GM23338 (cell line): Measurements from ENCODE around the gene IL13. TPM values are rescaled to one million over a fixed set of nuclear protein-coding genes. Genes with fewer than 3 reads are reported as not detected.

Experiments
- ATAC-seq: fragments of 200-7000 bp; cut with Tn5 transposase; 3 replicates; pipeline ENCODE4 v1.9.1; 2020
- DNase-seq: peaks from one replicate; pipeline ENCODE4 v3.0.0-alpha.2; 2015; ENCODE audit warnings: low spot score
- H2AFZ ChIP-seq: fragments of 200-600 bp; sonication (generic); 2 replicates; pipeline ENCODE4 v1.8.0; 2016; ENCODE audit warnings: antibody characterized with exemption, mild to moderate bottlenecking, moderate library complexity
- H3F3A ChIP-seq: fragments of 200-600 bp; sonication (generic); replicated peaks from 2 replicates; pipeline ENCODE4 v1.8.0; 2017; ENCODE audit warnings: antibody characterized with exemption, mixed run types, low read depth
- H3K27ac ChIP-seq: fragments of 200-600 bp; sonication (generic); 2 replicates; pipeline ENCODE4 v1.6.1; 2016; ENCODE audit warnings: low read depth
- H3K27me3 ChIP-seq: fragments of 200-600 bp; sonication (generic); 2 replicates; pipeline ENCODE4 v1.8.0; 2016; ENCODE audit warnings: mild to moderate bottlenecking, mixed run types, moderate library complexity; ENCODE audit not compliant: insufficient read depth
- H3K36me3 ChIP-seq: fragments of 200-600 bp; sonication (generic); 2 replicates; pipeline ENCODE4 v1.8.0; 2016; ENCODE audit warnings: mild to moderate bottlenecking; ENCODE audit not compliant: insufficient read depth
- H3K4me1 ChIP-seq: fragments of 200-600 bp; sonication (generic); 2 replicates; pipeline ENCODE4 v1.8.0; 2016; ENCODE audit warnings: mild to moderate bottlenecking, moderate library complexity; ENCODE audit not compliant: insufficient read depth
- H3K4me2 ChIP-seq: fragments of 200-600 bp; sonication (generic); 2 replicates; pipeline ENCODE4 v1.7.1; 2017; ENCODE audit warnings: mixed run types
- H3K4me3 ChIP-seq: fragments of 200-600 bp; sonication (generic); 2 replicates; pipeline ENCODE4 v1.6.1; 2016; ENCODE audit warnings: mixed run types
- H3K79me2 ChIP-seq: fragments of 200-600 bp; sonication (generic); replicated peaks from 2 replicates; pipeline ENCODE4 v1.8.0; 2017; ENCODE audit warnings: mild to moderate bottlenecking; ENCODE audit not compliant: insufficient read depth
- H3K9me2 ChIP-seq: fragments of 200-600 bp; sonication (generic); 2 replicates; pipeline ENCODE4 v1.8.0; 2017; ENCODE audit not compliant: insufficient read depth
- H4K20me1 ChIP-seq: fragments of 200-600 bp; sonication (generic); replicated peaks from 2 replicates; pipeline ENCODE4 v1.8.0; 2017; ENCODE audit warnings: mild to moderate bottlenecking; ENCODE audit not compliant: insufficient read depth
- H3K27ac Mint-ChIP-seq: 2 replicates; pipeline ENCODE4 v1.8.0; 2020; ENCODE audit warnings: inconsistent platforms, mild to moderate bottlenecking, moderate library complexity, mixed read lengths
- H3K27me3 Mint-ChIP-seq: 3 replicates; pipeline ENCODE4 v1.8.0; 2022; ENCODE audit warnings: low read depth, mild to moderate bottlenecking, moderate library complexity, mixed read lengths, inconsistent platforms; ENCODE audit not compliant: insufficient read depth, poor library complexity
- H3K36me3 Mint-ChIP-seq: 3 replicates; pipeline ENCODE4 v1.8.0; 2021; ENCODE audit warnings: low read depth, mild to moderate bottlenecking, inconsistent platforms, moderate library complexity, mixed read lengths
- H3K4me1 Mint-ChIP-seq: 3 replicates; pipeline ENCODE4 v1.8.0; 2020; ENCODE audit warnings: mild to moderate bottlenecking, inconsistent platforms, mixed read lengths
- H3K4me3 Mint-ChIP-seq: 3 replicates; pipeline ENCODE4 v1.8.0; 2021; ENCODE audit warnings: moderate library complexity, mild to moderate bottlenecking, inconsistent platforms, mixed read lengths
- H3K9me3 Mint-ChIP-seq: 3 replicates; pipeline ENCODE4 v1.8.0; 2020; ENCODE audit warnings: moderate library complexity, mild to moderate bottlenecking, inconsistent platforms, mixed read lengths
- CREB1 ChIP-seq: fragments of 250-450 bp; sonication (Bioruptor Pico); IDR thresholded peaks from 2 replicates; pipeline ENCODE4 v1.5.0; 2020; ENCODE audit warnings: low read depth, mild to moderate bottlenecking, moderate library complexity
- ETS1 ChIP-seq: IDR thresholded peaks from 2 replicates; pipeline ENCODE4 v1.6.1; 2016; ENCODE audit warnings: antibody characterized with exemption
- EZH2 ChIP-seq: fragments of 200-600 bp; sonication (generic); IDR thresholded peaks from one replicate; pipeline ENCODE4 v1.8.0; 2017; ENCODE audit warnings: antibody characterized with exemption, mild to moderate bottlenecking, low read depth; ENCODE audit not compliant: unreplicated experiment
- EZH2phosphoT487 ChIP-seq: fragments of 200-600 bp; sonication (generic); IDR thresholded peaks from one replicate; pipeline ENCODE4 v1.8.1; 2018; ENCODE audit warnings: antibody characterized with exemption; ENCODE audit not compliant: unreplicated experiment
- JUNB ChIP-seq: IDR thresholded peaks from one replicate; pipeline ENCODE4 v1.6.1; 2016; ENCODE audit warnings: antibody characterized with exemption; ENCODE audit not compliant: unreplicated experiment
- NANOG ChIP-seq: IDR thresholded peaks from 2 replicates; pipeline ENCODE4 v1.6.1; 2016; ENCODE audit warnings: antibody characterized with exemption, borderline replicate concordance
- POLR2AphosphoS5 ChIP-seq: IDR thresholded peaks from 2 replicates; pipeline ENCODE4 v1.6.1; 2016; ENCODE audit warnings: antibody characterized with exemption, low read depth
- STAT1 ChIP-seq: IDR thresholded peaks from one replicate; pipeline ENCODE4 v1.6.1; 2016; ENCODE audit warnings: antibody characterized with exemption; ENCODE audit not compliant: unreplicated experiment
- ZNF114 ChIP-seq: fragments of 250-450 bp; sonication (Bioruptor Pico); IDR thresholded peaks from 2 replicates; pipeline ENCODE4 v1.5.0; 2020; ENCODE audit warnings: mild to moderate bottlenecking, moderate library complexity
- ZNF331 ChIP-seq: fragments of 250-450 bp; sonication (Bioruptor Pico); IDR thresholded peaks from 2 replicates; pipeline ENCODE4 v1.5.0; 2020; ENCODE audit warnings: low read depth, mild to moderate bottlenecking, moderate library complexity
- ZNF462 ChIP-seq: fragments of 250-450 bp; sonication (Bioruptor Pico); IDR thresholded peaks from 2 replicates; pipeline ENCODE4 v1.5.0; 2020; ENCODE audit warnings: mild to moderate bottlenecking, moderate library complexity
- polyA plus RNA-seq: library from polyadenylated mRNA; unstranded; fragments of >200 nt; fragmentation: Nextera tagmentation; extraction: Ambion mirVana; gene quantifications from 2 replicates; pipeline ENCODE4 v1.2.1, GENCODE V29; 2016
- total RNA-seq: library from RNA; depleted of rRNA; stranded (reverse); fragments of >200 nt; shearing (Covaris generic); gene quantifications from 2 replicates; pipeline ENCODE4 v1.2.3, GENCODE V29; 2014
- TF ChIP-seq, protein P1 (sequence below), 2 experiments: fragments of 200-600 bp in 1 of 2; sonication (generic) in 1 of 2; conservative IDR thresholded peaks; 2 replicates each; pipeline versions ENCODE4 v1.5.1 to v1.6.1; 2016 to 2017; ENCODE audit warnings: antibody characterized with exemption in 2 of 2, low read depth in 2 of 2, mild to moderate bottlenecking in 2 of 2, moderate library complexity in 1 of 2
- TF ChIP-seq, protein P2 (sequence below): IDR thresholded peaks from one replicate; pipeline ENCODE4 v1.6.1; 2018; ENCODE audit warnings: antibody characterized with exemption; ENCODE audit not compliant: unreplicated experiment

Gene IL13
- total and polyA plus RNA-seq, 2 experiments from 2014 or later = not detected

DNA sequence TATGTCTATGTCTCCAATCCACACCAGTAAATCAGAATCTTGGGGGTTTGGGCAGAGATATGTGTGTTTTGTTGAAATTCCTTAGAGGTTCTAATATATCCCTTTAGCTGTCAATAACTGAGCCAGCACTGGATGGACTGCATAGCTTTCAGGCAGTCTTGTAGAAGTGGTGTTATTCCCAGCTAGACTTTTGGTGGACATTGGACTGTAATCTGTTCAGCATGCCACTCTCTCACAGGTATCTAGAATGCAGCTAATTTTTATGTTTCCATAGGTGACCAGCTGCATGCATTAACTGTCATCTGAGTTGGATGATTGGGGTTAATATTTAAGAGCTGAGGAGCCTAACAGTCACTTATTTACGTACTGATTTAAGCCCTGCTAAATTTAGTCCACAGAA, 45.1 kb upstream of the IL13 start:
- Mint-ChIP-seq H3K36me3 (peaks cover 39% of the 10 kb centered on the region), H3K27ac (no peak overlapping the region), H3K4me3 (no peak overlapping the region), H3K9me3 (peaks cover 4% of the 10 kb centered on the region; the same call in 1 of the 3 replicates), H3K27me3 (no peaks in the 10 kb centered on the region), H3K4me1 (no peaks in the 10 kb centered on the region)
- no peak for TF ChIP-seq EZH2
- no peak for TF ChIP-seq EZH2phosphoT487
- no peak for TF ChIP-seq JUNB
- TF ChIP-seq, protein P1, sequence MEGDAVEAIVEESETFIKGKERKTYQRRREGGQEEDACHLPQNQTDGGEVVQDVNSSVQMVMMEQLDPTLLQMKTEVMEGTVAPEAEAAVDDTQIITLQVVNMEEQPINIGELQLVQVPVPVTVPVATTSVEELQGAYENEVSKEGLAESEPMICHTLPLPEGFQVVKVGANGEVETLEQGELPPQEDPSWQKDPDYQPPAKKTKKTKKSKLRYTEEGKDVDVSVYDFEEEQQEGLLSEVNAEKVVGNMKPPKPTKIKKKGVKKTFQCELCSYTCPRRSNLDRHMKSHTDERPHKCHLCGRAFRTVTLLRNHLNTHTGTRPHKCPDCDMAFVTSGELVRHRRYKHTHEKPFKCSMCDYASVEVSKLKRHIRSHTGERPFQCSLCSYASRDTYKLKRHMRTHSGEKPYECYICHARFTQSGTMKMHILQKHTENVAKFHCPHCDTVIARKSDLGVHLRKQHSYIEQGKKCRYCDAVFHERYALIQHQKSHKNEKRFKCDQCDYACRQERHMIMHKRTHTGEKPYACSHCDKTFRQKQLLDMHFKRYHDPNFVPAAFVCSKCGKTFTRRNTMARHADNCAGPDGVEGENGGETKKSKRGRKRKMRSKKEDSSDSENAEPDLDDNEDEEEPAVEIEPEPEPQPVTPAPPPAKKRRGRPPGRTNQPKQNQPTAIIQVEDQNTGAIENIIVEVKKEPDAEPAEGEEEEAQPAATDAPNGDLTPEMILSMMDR (conservative IDR thresholded peaks at IDR 0.05; ENCODE audit: low read depth in 2 of 2) = no peak
- TF ChIP-seq, protein P2, sequence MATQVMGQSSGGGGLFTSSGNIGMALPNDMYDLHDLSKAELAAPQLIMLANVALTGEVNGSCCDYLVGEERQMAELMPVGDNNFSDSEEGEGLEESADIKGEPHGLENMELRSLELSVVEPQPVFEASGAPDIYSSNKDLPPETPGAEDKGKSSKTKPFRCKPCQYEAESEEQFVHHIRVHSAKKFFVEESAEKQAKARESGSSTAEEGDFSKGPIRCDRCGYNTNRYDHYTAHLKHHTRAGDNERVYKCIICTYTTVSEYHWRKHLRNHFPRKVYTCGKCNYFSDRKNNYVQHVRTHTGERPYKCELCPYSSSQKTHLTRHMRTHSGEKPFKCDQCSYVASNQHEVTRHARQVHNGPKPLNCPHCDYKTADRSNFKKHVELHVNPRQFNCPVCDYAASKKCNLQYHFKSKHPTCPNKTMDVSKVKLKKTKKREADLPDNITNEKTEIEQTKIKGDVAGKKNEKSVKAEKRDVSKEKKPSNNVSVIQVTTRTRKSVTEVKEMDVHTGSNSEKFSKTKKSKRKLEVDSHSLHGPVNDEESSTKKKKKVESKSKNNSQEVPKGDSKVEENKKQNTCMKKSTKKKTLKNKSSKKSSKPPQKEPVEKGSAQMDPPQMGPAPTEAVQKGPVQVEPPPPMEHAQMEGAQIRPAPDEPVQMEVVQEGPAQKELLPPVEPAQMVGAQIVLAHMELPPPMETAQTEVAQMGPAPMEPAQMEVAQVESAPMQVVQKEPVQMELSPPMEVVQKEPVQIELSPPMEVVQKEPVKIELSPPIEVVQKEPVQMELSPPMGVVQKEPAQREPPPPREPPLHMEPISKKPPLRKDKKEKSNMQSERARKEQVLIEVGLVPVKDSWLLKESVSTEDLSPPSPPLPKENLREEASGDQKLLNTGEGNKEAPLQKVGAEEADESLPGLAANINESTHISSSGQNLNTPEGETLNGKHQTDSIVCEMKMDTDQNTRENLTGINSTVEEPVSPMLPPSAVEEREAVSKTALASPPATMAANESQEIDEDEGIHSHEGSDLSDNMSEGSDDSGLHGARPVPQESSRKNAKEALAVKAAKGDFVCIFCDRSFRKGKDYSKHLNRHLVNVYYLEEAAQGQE = no peak
- TF ChIP-seq ZNF331 (CRISPR knock-in tag) = no peak
- no peak for TF ChIP-seq NANOG
- TF ChIP-seq ZNF462 (CRISPR knock-in tag) = no peak
- TF ChIP-seq ZNF114 = no peak
- no peak for TF ChIP-seq STAT1
- TF ChIP-seq ETS1 = no peak
- TF ChIP-seq POLR2AphosphoS5 = no peak
- TF ChIP-seq CREB1 (CRISPR knock-in tag) = no peak
- H3K27me3 ChIP-seq = no peaks in the 10 kb centered on the region
- peaks cover 25% of the 10 kb centered on the region; the same call in 1 of the 2 replicates for H3K36me3 ChIP-seq
- no peaks in the 10 kb centered on the region for H3K9me2 ChIP-seq
- H3K4me3 ChIP-seq = no peak overlapping the region
- DNase-seq (no peak), ATAC-seq (no peak)
- no peaks in the 10 kb centered on the region for H3K4me1 ChIP-seq
- H3K4me2 ChIP-seq = no peak overlapping the region
- H3K27ac ChIP-seq = no peak overlapping the region
- H4K20me1 ChIP-seq = no peaks in the 10 kb centered on the region
- no peaks in the 10 kb centered on the region for H3F3A ChIP-seq
- H3K79me2 ChIP-seq = no peaks in the 10 kb centered on the region
- no peak overlapping the region for H2AFZ ChIP-seq
